NCI-H446 treated with DMSO at 0.1 percent for 48 hours (cell line): ENCODE results near the gene KCNJ12.
"Not testable (repeated sequence)": the region's sequence is repeated elsewhere in the genome, so short reads cannot be mapped to it uniquely, and the experiment has no call there.

Experiments
- DNase-seq: peaks from one replicate; lab custom pipeline; 2025; lab: John Stamatoyannopoulos, UW

Gene KCNJ12

GRCh38 chr17:21349358-21350050 lies 26.7 kb upstream of the KCNJ12 start:
- not testable (repeated sequence) for DNase-seq

GRCh38 chr17:21350495-21350894 lies 25.7 kb upstream of the KCNJ12 start:
- not testable (repeated sequence) for DNase-seq

GRCh38 chr17:21351366-21352065 lies 24.6 kb upstream of the KCNJ12 start:
- no peak for DNase-seq

- no peak for DNase-seq
Observed at GRCh38 chr17:21352221-21352980, 23.8 kb upstream of the KCNJ12 start.

- DNase-seq, result no peak
Observed at GRCh38 chr17:21352981-21353265, 23.2 kb upstream of the KCNJ12 start.

- no peak for DNase-seq
Observed at GRCh38 chr17:21353326-21354010, 22.7 kb upstream of the KCNJ12 start.

GRCh38 chr17:21354796-21355385 lies 21.3 kb upstream of the KCNJ12 start:
- DNase-seq, result no peak

GRCh38 chr17:21355586-21355985 lies 20.6 kb upstream of the KCNJ12 start:
- DNase-seq, result no peak

GRCh38 chr17:21356537-21357127 lies 19.5 kb upstream of the KCNJ12 start:
- DNase-seq, result no peak

- DNase-seq, result no peak
Observed at GRCh38 chr17:21357281-21357680, 18.9 kb upstream of the KCNJ12 start.

GRCh38 chr17:21357696-21358656 lies 18.2 kb upstream of the KCNJ12 start:
- no peak for DNase-seq

GRCh38 chr17:21358682-21359482 lies 17.3 kb upstream of the KCNJ12 start:
- no peak for DNase-seq

- DNase-seq, result no peak
Observed at GRCh38 chr17:21359483-21359840, 16.7 kb upstream of the KCNJ12 start.

- no peak for DNase-seq
Observed at GRCh38 chr17:21360048-21360447, 16.1 kb upstream of the KCNJ12 start.

GRCh38 chr17:21361020-21361809 lies 14.9 kb upstream of the KCNJ12 start:
- no peak for DNase-seq

- no peak for DNase-seq
Observed at GRCh38 chr17:21362331-21362931, 13.7 kb upstream of the KCNJ12 start.

- DNase-seq, result no peak
Observed at GRCh38 chr17:21363776-21364642, 12.1 kb upstream of the KCNJ12 start.

GRCh38 chr17:21365016-21365415 lies 11.1 kb upstream of the KCNJ12 start:
- no peak for DNase-seq
